ENCODE data around the gene ETS2.

The ETS2 gene

DNA sequence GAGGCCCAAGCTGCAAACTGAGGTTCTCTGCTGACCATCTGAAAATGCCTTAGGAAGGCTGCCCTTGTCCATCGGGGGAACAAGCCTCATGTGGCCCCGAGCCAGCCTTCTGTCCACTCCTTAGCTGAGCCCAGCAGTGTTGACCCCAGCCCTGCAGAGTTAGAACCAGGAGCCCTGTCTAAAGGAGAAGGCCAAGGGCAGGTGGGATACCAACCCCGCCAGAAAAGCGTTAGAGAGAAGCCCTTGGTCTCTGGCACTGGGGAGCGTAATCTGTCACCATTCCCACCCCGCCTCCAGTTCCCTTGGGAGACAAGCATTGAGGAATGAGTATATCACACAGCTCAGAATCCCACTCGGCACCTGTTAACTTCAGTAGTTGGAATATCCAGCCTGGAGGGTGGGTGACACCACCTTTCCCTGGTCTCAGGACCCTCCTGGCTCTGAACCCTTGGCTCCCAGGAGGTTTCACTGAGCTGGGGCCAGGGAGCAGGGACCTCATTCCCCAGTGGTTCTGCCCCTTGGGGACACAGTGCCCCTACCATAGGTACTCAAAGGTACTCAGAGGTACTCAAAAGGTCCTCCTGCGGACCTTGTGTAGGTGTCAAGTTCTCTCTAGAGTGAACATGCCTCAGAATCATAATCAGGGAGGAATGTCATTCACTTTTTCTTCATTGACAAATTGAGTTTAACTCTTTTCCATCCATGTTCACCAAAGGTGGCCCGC lies 16.4 kb downstream of the ETS2 start:
- TF ChIP-seq, protein P1, sequence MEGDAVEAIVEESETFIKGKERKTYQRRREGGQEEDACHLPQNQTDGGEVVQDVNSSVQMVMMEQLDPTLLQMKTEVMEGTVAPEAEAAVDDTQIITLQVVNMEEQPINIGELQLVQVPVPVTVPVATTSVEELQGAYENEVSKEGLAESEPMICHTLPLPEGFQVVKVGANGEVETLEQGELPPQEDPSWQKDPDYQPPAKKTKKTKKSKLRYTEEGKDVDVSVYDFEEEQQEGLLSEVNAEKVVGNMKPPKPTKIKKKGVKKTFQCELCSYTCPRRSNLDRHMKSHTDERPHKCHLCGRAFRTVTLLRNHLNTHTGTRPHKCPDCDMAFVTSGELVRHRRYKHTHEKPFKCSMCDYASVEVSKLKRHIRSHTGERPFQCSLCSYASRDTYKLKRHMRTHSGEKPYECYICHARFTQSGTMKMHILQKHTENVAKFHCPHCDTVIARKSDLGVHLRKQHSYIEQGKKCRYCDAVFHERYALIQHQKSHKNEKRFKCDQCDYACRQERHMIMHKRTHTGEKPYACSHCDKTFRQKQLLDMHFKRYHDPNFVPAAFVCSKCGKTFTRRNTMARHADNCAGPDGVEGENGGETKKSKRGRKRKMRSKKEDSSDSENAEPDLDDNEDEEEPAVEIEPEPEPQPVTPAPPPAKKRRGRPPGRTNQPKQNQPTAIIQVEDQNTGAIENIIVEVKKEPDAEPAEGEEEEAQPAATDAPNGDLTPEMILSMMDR (IDR thresholded peaks at IDR 0.05): no peak

DNA sequence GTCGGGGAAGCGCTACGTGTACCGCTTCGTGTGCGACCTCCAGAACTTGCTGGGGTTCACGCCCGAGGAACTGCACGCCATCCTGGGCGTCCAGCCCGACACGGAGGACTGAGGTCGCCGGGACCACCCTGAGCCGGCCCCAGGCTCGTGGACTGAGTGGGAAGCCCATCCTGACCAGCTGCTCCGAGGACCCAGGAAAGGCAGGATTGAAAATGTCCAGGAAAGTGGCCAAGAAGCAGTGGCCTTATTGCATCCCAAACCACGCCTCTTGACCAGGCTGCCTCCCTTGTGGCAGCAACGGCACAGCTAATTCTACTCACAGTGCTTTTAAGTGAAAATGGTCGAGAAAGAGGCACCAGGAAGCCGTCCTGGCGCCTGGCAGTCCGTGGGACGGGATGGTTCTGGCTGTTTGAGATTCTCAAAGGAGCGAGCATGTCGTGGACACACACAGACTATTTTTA lies 17.1 kb downstream of the ETS2 start:
- TF ChIP-seq, protein P1 (IDR thresholded peaks at IDR 0.05): no peak

DNA sequence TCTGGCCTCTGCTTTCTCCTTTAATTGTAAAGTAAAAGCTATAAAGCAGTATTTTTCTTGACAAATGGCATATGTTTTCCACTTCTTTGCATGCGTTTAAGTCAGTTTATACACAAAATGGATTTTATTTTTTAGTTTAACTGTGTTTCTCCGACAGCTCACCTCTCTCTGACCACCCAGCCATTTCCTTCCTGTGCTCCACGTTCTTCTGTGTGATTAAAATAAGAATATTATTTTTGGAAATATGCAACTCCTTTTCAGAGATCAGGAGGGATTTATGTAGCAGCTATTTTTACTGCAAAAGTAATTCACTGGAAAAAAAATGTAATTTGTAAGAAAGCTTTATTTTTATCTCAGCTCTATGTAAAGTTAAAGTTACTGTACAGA lies 18.0 kb downstream of the ETS2 start:
- TF ChIP-seq, protein P1 (IDR thresholded peaks at IDR 0.05): no peak

DNA sequence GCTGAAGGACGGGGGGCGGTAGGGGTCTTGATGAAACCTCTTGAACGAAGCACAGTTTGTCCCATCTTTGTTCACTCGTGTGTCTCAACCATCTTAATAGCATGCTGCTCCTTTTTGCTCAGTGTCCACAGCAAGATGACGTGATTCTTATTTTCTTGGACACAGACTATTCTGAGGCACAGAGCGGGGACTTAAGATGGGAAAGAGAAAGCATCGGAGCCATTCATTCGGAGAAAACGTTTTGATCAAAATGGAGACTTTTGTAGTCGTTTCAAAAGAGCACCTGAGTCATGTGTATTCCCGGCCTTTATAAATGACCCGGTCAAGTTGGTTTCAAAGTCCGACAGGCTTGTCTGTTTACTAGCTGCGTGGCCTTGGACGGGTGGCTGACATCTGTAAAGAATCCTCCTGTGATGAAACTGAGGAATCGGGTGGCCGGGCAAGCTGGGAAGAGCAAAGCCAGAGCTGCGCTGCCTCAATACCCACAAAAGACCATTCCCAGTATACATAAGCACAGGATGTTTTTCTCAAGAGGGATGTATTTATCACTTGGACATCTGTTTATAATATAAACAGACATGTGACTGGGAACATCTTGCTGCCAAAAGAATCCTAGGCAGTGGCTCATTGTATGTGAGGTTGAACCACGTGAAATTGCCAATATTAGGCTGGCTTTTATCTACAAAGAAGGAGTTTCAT lies 18.5 kb downstream of the ETS2 start:
- TF ChIP-seq, protein P1 (IDR thresholded peaks at IDR 0.05): no peak

DNA sequence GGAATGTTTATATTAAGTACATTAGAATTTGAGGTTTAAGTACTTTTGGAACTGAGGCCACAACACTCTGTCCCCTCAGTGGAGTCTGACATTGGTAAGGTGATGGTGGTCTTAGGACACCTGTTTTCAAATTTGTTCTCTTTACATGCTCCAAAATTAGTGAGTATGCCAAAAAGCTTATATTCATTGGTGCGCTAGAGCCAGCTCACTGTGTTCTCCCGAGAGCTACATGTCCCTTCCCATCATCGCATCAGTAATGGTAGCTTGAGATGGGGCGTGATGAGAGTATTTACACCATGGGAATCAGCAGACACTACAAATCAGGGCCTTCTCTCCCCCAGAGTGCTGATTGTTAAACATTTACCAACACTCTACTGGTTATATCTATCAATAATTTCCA lies 19.5 kb downstream of the ETS2 start:
- TF ChIP-seq, protein P1 (IDR thresholded peaks at IDR 0.05): no peak

DNA sequence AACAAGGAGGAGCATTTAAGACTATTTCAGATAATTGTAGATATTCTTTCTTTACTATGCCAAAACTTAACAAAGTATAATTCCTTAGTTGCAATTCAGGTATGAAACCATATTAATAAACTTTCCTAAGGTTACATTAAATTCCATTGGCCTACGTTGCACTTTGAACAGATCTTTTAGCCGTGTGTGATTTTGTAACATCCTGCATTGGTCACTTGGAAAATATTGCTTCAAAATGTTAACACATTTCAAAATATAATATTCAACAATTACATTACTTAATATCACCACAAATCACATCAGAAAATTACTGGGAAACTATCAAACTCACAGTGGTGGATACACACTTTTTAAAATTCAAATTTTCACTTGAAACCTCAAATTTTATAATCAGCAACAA lies 20.2 kb downstream of the ETS2 start:
- TF ChIP-seq, protein P1 (IDR thresholded peaks at IDR 0.05): no peak

DNA sequence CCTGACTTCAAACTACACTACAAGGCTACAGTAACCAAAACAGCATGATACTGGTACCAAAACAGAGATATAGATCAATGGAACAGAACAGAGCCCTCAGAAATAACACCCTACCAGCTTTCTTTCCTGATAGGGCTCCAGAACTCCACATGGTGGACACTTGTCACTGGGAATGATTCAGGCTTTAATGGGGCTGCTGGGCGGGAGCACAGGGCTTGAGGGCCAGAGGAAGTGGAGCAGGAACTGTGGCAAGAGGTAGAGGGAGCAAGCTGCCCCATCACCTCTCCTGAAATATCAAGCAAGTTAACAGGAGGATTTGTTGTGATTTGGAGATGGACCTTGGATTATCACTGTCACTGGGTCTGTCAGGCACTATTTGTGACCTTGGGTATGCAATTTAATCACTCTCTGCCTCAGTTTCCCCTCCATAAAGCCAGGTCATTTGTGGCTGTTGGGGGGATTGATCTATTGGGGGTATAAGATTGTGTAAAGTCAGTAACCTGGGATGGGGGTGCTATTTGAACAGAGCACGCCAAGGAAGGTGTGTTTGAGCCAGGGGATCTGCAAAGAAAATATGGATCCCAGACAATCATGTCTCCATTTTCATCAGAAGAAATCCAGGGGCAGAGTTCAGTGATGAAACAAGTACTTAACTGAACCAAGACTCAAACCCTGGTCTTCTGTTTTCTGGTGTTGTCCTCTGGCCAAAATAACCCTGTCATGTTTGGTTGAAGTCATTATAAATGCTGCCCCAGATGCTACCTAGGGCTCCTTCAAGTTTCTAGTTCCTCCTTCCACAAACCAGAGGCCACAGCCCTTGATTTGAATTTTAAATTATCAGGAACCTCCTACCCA lies 25.2 kb downstream of the ETS2 start:
- TF ChIP-seq, protein P1 (IDR thresholded peaks at IDR 0.05): no peak

All from LNCAP (cell line).